Measurements from ENCODE around the gene MASP1. TPM values are rescaled to one million over a fixed set of nuclear protein-coding genes. Genes with fewer than 3 reads are reported as not detected.

MASP1 gene
- total RNA-seq, 1 experiment from 2014 or later, result 1.0 TPM

- Mint-ChIP-seq H3K27ac (no peak overlapping the region), H3K4me3 (no peak overlapping the region), H3K4me1 (peaks cover 29 to 41% of the 10 kb centered on the region in 2 experiments), H3K36me3 (ENCODE audit: insufficient read depth in 1 of 3, low read depth in 3 of 3) (peaks cover 0 to 4% (median 3%) of the 10 kb centered on the region in 3 experiments; a peak in 3 of 7 replicates), H3K27me3 (ENCODE audit: low read depth) (peaks cover 2% of the 10 kb centered on the region; the same call in 1 of the 2 replicates), H3K9me3 (peaks cover 0 to 3% of the 10 kb centered on the region in 2 experiments; a peak in 1 of 5 replicates)
- H2BK120ac ChIP-seq (ENCODE audit: low read depth, low read length, poor library complexity, severe bottlenecking), result no peak overlapping the region
- H4K20me1 ChIP-seq (ENCODE audit: control insufficient read depth, insufficient read depth, insufficient read length), result no peaks in the 10 kb centered on the region
- H3K4me2 ChIP-seq (ENCODE audit: insufficient read depth, insufficient read length, low read length), result no peak overlapping the region
- no peak for TF ChIP-seq CTCF (conservative IDR thresholded peaks at IDR 0.05)
- no peak overlapping the region for H2BK12ac ChIP-seq (ENCODE audit: insufficient read length, low read depth, low read length)
- H3K79me2 ChIP-seq (ENCODE audit: insufficient read depth, low read length), result no peaks in the 10 kb centered on the region
- no peak overlapping the region for H2BK20ac ChIP-seq (ENCODE audit: low read depth, low read length, poor library complexity, severe bottlenecking)
- no peak overlapping the region for H2AFZ ChIP-seq (ENCODE audit: low read length)
- H3K56ac ChIP-seq (ENCODE audit: insufficient read length, low read depth, low read length), result no peak overlapping the region
- no peak overlapping the region for H3K23ac ChIP-seq (ENCODE audit: insufficient read length, low read depth, low read length)
- no peaks in the 10 kb centered on the region for H3K79me1 ChIP-seq (ENCODE audit: insufficient read depth, low read depth, low read length, poor library complexity, severe bottlenecking)
- H3K27ac ChIP-seq (ENCODE audit: insufficient read length, low read depth, low read length), result no peak overlapping the region
- no peak overlapping the region for H4K8ac ChIP-seq (replicated peaks; ENCODE audit: insufficient read length, low read depth, low read length)
- H2BK5ac ChIP-seq (ENCODE audit: insufficient read length, low read length), result no peak overlapping the region
- H3K14ac ChIP-seq (ENCODE audit: insufficient read depth, low read length), result no peak overlapping the region
- H3K23me2 ChIP-seq (ENCODE audit: insufficient read length, low read depth, low read length, poor library complexity, severe bottlenecking), result no peaks in the 10 kb centered on the region
- WGBS (ENCODE audit: extremely low coverage, insufficient read length, low lambda C conversion rate), result no CpG with 5 or more reads among the region's 4 CpGs
- no peak overlapping the region for H3K4ac ChIP-seq (ENCODE audit: low read depth, low read length)
- no peak overlapping the region for H3K9ac ChIP-seq (ENCODE audit: extremely low read depth, insufficient read length, low read length)
- no peak overlapping the region for H2BK15ac ChIP-seq (ENCODE audit: low read depth, low read length)
- H3K9me3 ChIP-seq (ENCODE audit: control insufficient read depth, low read depth, low read length), result no peaks in the 10 kb centered on the region
- peaks cover 5% of the 10 kb centered on the region; the same call in 1 of the 2 replicates for H3K4me1 ChIP-seq (ENCODE audit: insufficient read depth, low read length)
- H4K5ac ChIP-seq (ENCODE audit: insufficient read length, low read depth, low read length), result no peak overlapping the region
- no peak overlapping the region for H3K18ac ChIP-seq (ENCODE audit: insufficient read length, low read depth, low read length)
- no peak overlapping the region for H3T11ph ChIP-seq (ENCODE audit: low read length)
- DNase-seq, result no peak
- no peaks in the 10 kb centered on the region for H3K27me3 ChIP-seq (ENCODE audit: insufficient read depth, low read length)
- no peak overlapping the region for H2AK5ac ChIP-seq (ENCODE audit: insufficient read length, low read length)
- no peak overlapping the region for H4K91ac ChIP-seq (ENCODE audit: insufficient read length, low read depth, low read length)
Measured at GRCh38 chr3:187252311-187252710, 39.2 kb downstream of the MASP1 start.

All from H9 (cell line).